T-helper 17 cell (primary cell): ENCODE data around the gene CCL26. TPM values are rescaled to one million over a fixed set of nuclear protein-coding genes. Genes with fewer than 3 reads are reported as not detected.
A peak's percentile ranks its signal among the peaks of the same experiment; 100 is the strongest.

Source experiments
- ATAC-seq: fragments of 150-1000 bp; cut with Tn5 transposase; 2 replicates; pipeline ENCODE4 v1.10.0; 2021; ENCODE audit warnings: mild to moderate bottlenecking, moderate library complexity
- DNase-seq, 3 donors: peaks; one replicate each; pipeline versions ENCODE4 v3.0.0 to v3.0.0-alpha.2; 2020 to 2021
- H3K9me3 ChIP-seq: one replicate; pipeline ENCODE4 v1.7.0; 2013; ENCODE audit warnings: low read length, mild to moderate bottlenecking; ENCODE audit not compliant: control insufficient read depth, poor library complexity, severe bottlenecking
- H3K27ac Mint-ChIP-seq: one replicate; pipeline ENCODE4 v1.8.0; 2022; ENCODE audit warnings: mild to moderate bottlenecking, moderate library complexity, mixed read lengths
- H3K27me3 Mint-ChIP-seq: one replicate; pipeline ENCODE4 v1.8.0; 2022; ENCODE audit warnings: mixed read lengths
- H3K36me3 Mint-ChIP-seq: one replicate; pipeline ENCODE4 v1.8.0; 2022; ENCODE audit warnings: low read depth, mixed read lengths
- H3K4me1 Mint-ChIP-seq: one replicate; pipeline ENCODE4 v1.8.0; 2022; ENCODE audit warnings: mild to moderate bottlenecking, mixed read lengths
- H3K4me3 Mint-ChIP-seq: one replicate; pipeline ENCODE4 v1.8.0; 2022; ENCODE audit warnings: mild to moderate bottlenecking, moderate library complexity, mixed read lengths
- total RNA-seq, 4 donors: library from RNA in 2 of 4; stranded (reverse) in 2 of 4; gene quantifications; one replicate each; pipeline ENCODE4 v1.2.3 and lab custom pipeline; 2022 to 2026

CCL26 gene
- total RNA-seq, 2 donors from 2014 or later = not detected

DNA sequence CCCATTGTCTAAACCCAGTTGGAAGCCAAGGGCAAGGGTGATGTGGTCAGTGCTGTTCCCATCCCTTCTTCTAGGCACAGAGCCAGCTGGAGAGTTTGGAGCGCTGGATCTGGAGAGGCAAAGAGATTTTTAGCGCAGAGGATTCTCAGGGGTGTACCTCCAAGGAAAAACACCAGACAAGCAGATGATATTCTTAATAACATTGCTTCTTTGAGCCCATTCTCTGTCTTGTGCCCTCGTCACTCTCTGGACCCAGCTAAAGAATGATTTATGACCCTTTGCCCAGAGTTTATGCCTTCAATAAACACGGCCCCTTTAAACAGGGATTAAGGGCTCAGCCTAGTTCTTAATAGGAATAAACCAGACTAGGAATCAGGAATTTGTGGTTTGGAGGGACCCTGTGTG lies 28.6 kb downstream of the CCL26 start:
- H3K27ac Mint-ChIP-seq = no peak overlapping the region
- no peaks in the 10 kb centered on the region for H3K9me3 ChIP-seq
- H3K4me1 Mint-ChIP-seq = peaks cover 8% of the 10 kb centered on the region
- peaks cover 4% of the 10 kb centered on the region for H3K27me3 Mint-ChIP-seq
- ATAC-seq (no peak), DNase-seq (no peak)
- H3K36me3 Mint-ChIP-seq = no peaks in the 10 kb centered on the region
- H3K4me3 Mint-ChIP-seq = no peak overlapping the region

DNA sequence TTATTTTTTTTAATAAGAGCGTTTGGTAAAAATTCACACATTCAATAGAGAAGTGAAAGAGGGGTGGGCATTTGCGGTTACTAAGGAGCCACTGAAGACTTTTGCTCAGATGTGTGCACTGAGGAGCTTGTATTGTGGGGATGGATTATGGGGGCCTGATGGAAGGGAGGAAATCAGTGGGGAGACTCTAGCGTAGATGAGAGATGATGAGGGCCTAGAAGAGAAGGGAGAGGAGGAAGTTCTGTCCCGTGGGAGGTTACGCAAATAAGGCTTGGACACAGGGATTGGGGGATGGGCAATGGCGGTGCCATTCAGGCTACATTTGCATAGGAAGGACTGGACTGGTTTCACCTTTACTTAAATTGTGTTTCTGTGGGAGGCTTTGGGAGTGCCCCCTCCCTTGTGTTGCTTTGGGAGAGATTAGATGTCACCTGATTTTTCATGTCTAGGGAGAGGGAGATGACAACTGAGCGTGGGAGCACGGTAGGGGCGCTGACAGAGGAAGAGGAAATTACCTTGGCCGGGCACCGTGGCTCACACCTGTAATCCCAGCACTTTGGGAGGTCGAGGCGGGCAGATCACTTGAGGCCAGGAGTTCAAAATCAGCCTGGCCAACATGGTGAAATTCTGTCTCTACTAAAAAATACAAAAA lies 31.0 kb downstream of the CCL26 start:
- Mint-ChIP-seq H3K4me1 (peaks cover 11% of the 10 kb centered on the region), H3K27ac (no peak overlapping the region), H3K36me3 (no peaks in the 10 kb centered on the region), H3K27me3 (peaks cover 4% of the 10 kb centered on the region), H3K4me3 (peak overlapping the region; percentile 74)
- DNase-seq (no peak), ATAC-seq (no peak)
- H3K9me3 ChIP-seq = no peaks in the 10 kb centered on the region

DNA sequence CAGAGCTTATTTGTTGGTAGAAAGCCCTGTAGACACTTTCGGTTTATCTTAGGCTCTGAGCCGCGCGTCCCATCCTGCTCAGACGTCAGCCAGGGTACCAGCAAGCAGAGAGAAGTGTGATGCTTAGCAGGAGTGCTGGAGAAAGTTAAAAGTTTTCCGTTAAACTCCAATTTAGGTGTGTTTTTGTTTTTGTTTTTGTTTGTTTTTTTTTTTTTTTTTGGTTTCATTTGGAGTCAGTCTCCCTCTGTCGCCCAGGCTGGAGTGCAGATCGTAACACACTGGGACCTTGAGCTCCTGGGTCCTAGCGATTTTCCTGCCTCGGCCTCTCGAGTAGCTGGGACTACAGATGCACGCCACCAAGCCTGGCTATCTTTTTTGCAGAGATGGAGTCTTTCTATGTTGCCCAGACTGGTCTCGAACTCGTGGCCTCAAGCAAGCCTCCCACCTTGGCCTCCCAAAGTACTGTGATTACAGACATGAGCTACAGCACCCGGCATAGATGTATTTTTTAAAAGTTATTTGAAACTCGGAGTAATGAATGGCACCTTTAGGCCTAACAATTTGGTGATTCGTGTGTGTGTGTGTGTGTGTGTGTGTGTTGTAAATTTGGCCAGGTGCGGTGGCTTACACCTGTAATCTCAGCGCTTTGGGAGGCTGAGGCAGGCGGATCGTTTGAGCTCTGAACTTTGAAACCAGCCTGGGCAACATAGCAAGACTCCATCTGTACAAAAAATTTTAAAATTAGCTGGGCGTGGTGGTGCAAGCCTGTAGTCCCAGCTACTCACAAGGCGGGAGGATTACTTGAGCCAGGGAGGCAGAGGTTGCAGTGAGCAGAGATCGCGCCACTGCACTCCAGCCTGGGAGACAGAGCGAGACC lies 32.0 kb downstream of the CCL26 start:
- H3K9me3 ChIP-seq = no peaks in the 10 kb centered on the region
- DNase-seq (no peak), ATAC-seq (peak; percentile 44)
- H3K27ac Mint-ChIP-seq = peak overlapping the region; percentile 86
- no peaks in the 10 kb centered on the region for H3K36me3 Mint-ChIP-seq
- H3K4me1 Mint-ChIP-seq = peaks cover 11% of the 10 kb centered on the region
- peak overlapping the region; percentile 98 for H3K4me3 Mint-ChIP-seq
- peaks cover 4% of the 10 kb centered on the region for H3K27me3 Mint-ChIP-seq

- DNase-seq = peak; percentile 99 to 100 (median 100)
- peak; percentile 94 for ATAC-seq
- no peaks in the 10 kb centered on the region for H3K9me3 ChIP-seq
- peaks cover 11% of the 10 kb centered on the region for H3K4me1 Mint-ChIP-seq
- peak overlapping the region; percentile 98 for H3K4me3 Mint-ChIP-seq
- peaks cover 4% of the 10 kb centered on the region for H3K27me3 Mint-ChIP-seq
- no peaks in the 10 kb centered on the region for H3K36me3 Mint-ChIP-seq
- peak overlapping the region; percentile 86 for H3K27ac Mint-ChIP-seq
Measured at GRCh38 chr7:75738975-75739795, 32.8 kb downstream of the CCL26 start.

DNA sequence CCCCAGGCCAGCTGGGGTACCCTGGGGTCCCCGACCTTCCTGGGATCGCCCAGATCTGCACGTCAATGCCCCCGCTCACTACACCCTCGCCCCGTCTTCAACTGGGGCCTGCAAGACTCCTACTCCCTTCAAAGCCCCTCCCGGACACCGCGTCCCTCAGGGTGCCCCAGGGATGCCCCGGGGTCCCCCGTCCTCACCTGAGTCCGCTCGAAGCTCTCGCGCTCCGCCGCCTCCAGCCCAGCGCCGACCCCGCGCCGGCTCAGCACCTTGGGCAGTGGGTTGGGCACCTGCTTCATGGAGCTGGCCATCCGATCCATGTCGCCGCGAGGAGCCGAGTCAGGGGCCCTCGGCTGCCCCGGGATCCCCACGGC lies 33.4 kb downstream of the CCL26 start, which contains the start of gene HIP1:
Gene HIP1 (minus strand): TSS at position 338 of the 371 bp plus-strand sequence. CDS start 21 bp downstream, at position 317.
- no peaks in the 10 kb centered on the region for H3K9me3 ChIP-seq
- H3K4me3 Mint-ChIP-seq = peak within 1 kb of the TSS; percentile 98
- no peak for DNase-seq
- H3K36me3 Mint-ChIP-seq = no peaks in the 10 kb centered on the region
- H3K27me3 Mint-ChIP-seq = peaks cover 4% of the 10 kb centered on the region
- ATAC-seq = no peak
- peaks cover 11% of the 10 kb centered on the region for H3K4me1 Mint-ChIP-seq
- H3K27ac Mint-ChIP-seq = peak within 1 kb of the TSS; percentile 86

DNA sequence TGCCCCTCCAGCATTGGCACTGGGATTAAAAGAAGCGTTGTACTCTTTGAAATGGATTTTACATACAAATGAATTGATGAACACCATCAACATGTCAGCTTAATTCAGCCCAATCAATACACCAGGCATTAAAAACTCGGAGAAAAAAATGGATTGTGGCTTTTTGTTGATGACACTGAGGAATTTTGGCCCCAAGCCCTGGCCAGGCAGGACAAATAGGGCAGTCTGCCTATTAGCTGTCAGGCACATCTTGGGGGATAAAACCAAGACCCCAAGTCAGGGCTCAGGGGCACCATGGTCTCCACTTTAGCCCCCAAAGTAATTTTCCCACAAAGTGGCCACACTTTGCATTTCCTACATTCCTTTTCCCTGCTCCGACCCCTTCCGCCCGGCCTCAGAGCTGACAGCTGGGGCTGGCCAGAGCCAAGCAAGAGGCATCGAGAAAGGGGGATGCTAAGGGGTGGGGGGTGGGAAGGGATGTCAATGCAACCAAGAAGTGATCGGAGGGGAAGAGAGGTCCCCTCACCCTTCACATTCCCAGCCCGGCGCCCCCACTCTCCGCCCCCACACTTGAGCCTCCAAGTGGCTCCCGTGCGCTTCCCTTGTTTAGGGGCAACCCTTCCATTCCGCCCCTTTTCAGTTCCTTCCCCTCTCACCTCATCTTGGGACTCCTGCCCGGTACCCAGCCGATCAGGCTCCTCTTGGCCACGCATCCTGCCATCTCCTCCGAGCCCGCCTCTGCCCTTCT lies 34.0 kb downstream of the CCL26 start:
- Mint-ChIP-seq H3K27ac (no peak overlapping the region), H3K4me1 (peaks cover 14% of the 10 kb centered on the region), H3K4me3 (peak overlapping the region; percentile 98), H3K27me3 (peaks cover 4% of the 10 kb centered on the region), H3K36me3 (no peaks in the 10 kb centered on the region)
- ATAC-seq (no peak), DNase-seq (peak in 1 of 3 donors; percentile 12)
- H3K9me3 ChIP-seq = no peaks in the 10 kb centered on the region

DNA sequence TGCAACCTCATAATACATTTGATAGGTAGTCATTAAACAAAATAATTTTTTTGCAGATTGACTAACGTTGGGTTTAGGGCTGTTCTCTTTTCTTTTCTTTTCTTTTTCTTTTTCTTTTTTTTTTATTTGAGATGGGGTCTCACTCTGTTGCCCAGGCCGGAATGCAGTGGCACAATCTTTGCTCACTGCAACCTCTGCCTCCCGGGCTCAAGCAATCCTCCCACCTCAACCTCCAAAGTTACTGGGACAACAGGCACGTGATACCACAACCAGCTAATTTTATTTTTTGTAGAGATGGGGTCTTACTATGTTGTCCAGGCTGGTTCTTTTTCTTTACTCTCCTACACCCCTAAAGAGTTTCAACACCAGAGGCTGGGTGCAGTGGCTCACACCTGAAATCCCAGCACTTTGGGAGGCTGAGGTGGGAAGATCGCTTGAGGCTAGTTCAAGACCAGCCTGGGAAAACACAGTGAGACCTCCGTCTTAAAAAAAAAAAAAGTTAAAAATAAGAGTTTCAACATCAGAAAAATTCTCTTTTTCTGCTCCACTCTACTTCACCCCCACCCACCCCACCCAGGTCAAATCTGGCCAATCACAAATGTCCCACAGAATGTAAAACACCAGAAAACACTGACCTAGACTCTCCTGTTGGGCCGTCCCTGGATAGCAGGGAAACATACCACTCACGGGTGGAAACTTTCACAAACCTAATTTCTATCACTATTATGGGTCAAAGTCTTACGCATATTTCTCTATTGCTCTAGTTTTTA lies 36.2 kb downstream of the CCL26 start:
- DNase-seq (no peak), ATAC-seq (no peak)
- Mint-ChIP-seq H3K4me1 (peaks cover 11% of the 10 kb centered on the region), H3K27me3 (peaks cover under 1% of the 10 kb centered on the region), H3K36me3 (no peaks in the 10 kb centered on the region), H3K4me3 (no peak overlapping the region), H3K27ac (no peak overlapping the region)
- H3K9me3 ChIP-seq = no peaks in the 10 kb centered on the region

DNA sequence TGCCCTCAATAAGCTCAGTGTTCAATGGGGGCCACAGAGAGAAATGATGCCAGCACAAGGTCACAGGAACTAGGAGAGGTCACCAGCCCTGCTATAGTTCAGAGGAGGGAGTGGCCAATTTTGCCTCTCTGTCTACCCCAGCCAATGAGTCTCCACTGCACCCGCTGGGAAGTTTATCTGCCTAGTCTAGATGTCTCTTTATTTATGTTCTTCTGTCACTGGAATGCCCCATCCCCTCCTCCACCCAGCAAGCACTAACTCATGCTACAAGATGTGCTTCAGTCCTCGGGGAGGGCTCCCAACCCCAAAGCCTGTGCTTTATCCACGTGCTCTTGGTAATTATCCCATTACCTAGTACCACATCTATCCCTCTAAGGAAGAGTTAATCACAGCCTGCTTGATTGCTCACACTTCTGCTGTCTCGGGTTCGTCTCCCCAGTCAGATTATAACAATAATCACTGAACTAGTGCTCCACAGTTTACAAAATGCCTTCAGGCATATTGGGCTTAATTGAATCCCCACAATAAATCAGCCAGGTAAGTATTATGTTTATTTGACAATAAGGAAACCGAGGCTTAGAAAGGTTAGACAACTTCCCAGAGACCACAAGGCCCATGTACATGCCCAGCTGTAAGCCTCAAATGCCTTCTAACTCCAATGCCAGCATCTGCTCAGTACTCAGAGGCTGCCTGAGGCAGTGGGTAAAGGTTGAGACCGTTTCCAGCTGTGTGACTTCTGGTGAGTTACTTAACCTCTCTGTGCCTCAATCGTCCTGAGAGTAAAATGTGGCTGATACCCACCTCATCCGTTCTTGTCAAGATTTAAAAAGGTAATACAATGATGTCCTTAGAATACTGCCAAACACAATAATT lies 37.2 kb downstream of the CCL26 start:
- ATAC-seq (no peak), DNase-seq (no peak)
- no peaks in the 10 kb centered on the region for H3K9me3 ChIP-seq
- peaks cover 2% of the 10 kb centered on the region for H3K36me3 Mint-ChIP-seq
- H3K4me3 Mint-ChIP-seq = no peak overlapping the region
- no peaks in the 10 kb centered on the region for H3K27me3 Mint-ChIP-seq
- no peak overlapping the region for H3K27ac Mint-ChIP-seq
- peaks cover 13% of the 10 kb centered on the region for H3K4me1 Mint-ChIP-seq

DNA sequence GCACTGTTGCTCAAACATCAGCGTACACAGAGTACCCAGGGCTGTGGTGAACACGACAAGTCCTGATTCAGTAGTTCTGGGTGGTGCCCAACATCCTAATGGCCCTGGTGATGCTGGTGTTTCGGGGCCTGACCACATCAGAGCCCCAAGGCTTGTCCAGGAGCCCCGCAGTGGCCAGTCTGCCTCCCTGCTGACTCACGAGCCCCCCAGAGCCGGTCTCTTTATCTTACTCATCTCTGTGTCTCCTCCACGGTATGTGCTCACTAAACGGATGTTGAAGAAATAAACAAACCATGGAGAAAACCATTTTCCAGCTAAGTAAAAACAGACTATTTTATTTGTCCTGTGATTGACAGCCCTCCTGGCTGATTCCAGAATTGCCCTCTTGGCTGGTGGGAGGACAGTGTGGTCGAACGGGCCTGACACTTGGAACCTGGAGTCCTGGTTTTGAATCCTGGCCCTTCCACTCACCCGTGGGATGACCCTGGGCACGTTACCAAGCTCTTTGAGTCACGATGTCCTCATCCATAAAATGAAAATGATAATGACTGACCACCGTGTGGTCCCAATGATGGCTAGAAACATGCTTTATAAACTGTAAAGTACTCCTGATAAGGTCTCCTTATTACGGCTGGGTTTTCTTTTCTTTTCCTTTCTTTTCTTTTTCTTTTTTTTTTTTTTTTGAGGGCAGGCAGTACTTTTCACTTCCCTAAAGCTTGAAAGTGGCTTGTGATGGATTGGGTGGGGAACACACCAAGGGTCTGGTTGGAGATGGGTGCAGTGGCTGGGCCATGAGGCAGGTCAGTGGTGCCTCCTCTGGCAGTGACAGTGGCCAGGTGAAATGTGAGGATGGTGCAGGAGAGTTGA lies 39.0 kb downstream of the CCL26 start:
- DNase-seq = no peak
- H3K27ac Mint-ChIP-seq = no peak overlapping the region
- H3K4me1 Mint-ChIP-seq = peaks cover 15% of the 10 kb centered on the region
- ATAC-seq = no peak
- H3K27me3 Mint-ChIP-seq = no peaks in the 10 kb centered on the region
- H3K4me3 Mint-ChIP-seq = no peak overlapping the region
- no peaks in the 10 kb centered on the region for H3K9me3 ChIP-seq
- H3K36me3 Mint-ChIP-seq = peaks cover 3% of the 10 kb centered on the region

GRCh38 chr7:75732016-75732521 lies 39.9 kb downstream of the CCL26 start:
- ATAC-seq (no peak), DNase-seq (no peak)
- peaks cover 3% of the 10 kb centered on the region for H3K36me3 Mint-ChIP-seq
- H3K4me3 Mint-ChIP-seq = no peak overlapping the region
- H3K9me3 ChIP-seq = no peaks in the 10 kb centered on the region
- peaks cover 18% of the 10 kb centered on the region for H3K4me1 Mint-ChIP-seq
- no peak overlapping the region for H3K27ac Mint-ChIP-seq
- no peaks in the 10 kb centered on the region for H3K27me3 Mint-ChIP-seq
